AG04450 (cell line): ENCODE data around the gene NSMCE1. TPM values are rescaled to one million over a fixed set of nuclear protein-coding genes. Genes with fewer than 3 reads are reported as not detected.
A peak's percentile ranks its signal among the peaks of the same experiment; 100 is the strongest.

Source experiments
- CTCF ChIA-PET: fragments of 300-600, 350-600 bp; formaldehyde crosslinking; extraction: SDS; loops from one replicate; lab custom pipeline; 2022; ENCODE audit warnings: antibody characterized with exemption, inconsistent platforms; lab: Charles Lee
- POLR2A ChIA-PET: fragments of 350-600 bp; formaldehyde crosslinking; extraction: SDS; loops from one replicate; lab custom pipeline; 2021; ENCODE audit warnings: antibody characterized with exemption, inconsistent platforms; lab: Yijun Ruan, JAX
- DNase-seq: peaks from one replicate; pipeline ENCODE4 v3.0.0-alpha.2; 2011; ENCODE audit warnings: low read depth, low spot score
- H3K27ac ChIP-seq: one replicate; pipeline ENCODE4 v1.5.1; 2012; ENCODE audit warnings: low read depth, low read length, control low read depth
- H3K27me3 ChIP-seq: one replicate; pipeline ENCODE4 v1.6.0; 2012; ENCODE audit warnings: low read length; ENCODE audit not compliant: control insufficient read depth, insufficient read depth
- H3K4me3 ChIP-seq: 2 replicates; pipeline ENCODE4 v1.5.1; 2011; ENCODE audit warnings: mild to moderate bottlenecking, low read depth, low read length, control low read depth
- H3K9me3 ChIP-seq: 2 replicates; pipeline ENCODE4 v1.5.1; 2012; ENCODE audit warnings: low read length; ENCODE audit not compliant: control insufficient read depth, insufficient read depth
- CTCF ChIP-seq: IDR thresholded peaks from 2 replicates; pipeline ENCODE4 v1.5.1; 2011; ENCODE audit warnings: low read depth, low read length, control low read depth, inconsistent platforms
- polyA plus RNA-seq: library from polyadenylated mRNA; depleted of rRNA; stranded (reverse); fragments of >200 nt; gene quantifications from 2 replicates; pipeline ENCODE4 v1.2.3, GENCODE V29; 2011

NSMCE1 gene
- polyA plus RNA-seq, 1 experiment = 35.4 TPM

- Histone ChIP-seq H3K27ac (peak overlapping the region; percentile 85), H3K9me3 (no peaks in the 10 kb centered on the region; the same call in 1 of the 2 replicates), H3K27me3 (no peaks in the 10 kb centered on the region), H3K4me3 (peak overlapping the region; percentile 81)
- POLR2A ChIA-PET = interaction anchor here (1.1 to 5.1 kb wide), 3 partner anchors 11 to 73 kb away, joined by 5 to 18 read pairs (median 9); no protein-coding TSS in a partner anchor
- TF ChIP-seq CTCF = no peak; the same call in 1 of the 2 replicates
- no peak for DNase-seq
- CTCF ChIA-PET = interaction anchor here (3.3 kb wide), 1 partner anchor 81 kb away, joined by 17 read pairs; no protein-coding TSS in a partner anchor
Measured at GRCh38 chr16:27315333-27316037, 46.9 kb upstream of the NSMCE1 start.

GRCh38 chr16:27314986-27315332, 46.4 kb upstream of the NSMCE1 start:
- CTCF ChIA-PET = interaction anchor here (3.3 kb wide), 1 partner anchor 80 kb away, joined by 17 read pairs; no protein-coding TSS in a partner anchor

GRCh38 chr16:27314161-27314723, 45.7 kb upstream of the NSMCE1 start:
- POLR2A ChIA-PET = interaction anchor here (5.1 kb wide), 1 partner anchor 71 kb away, joined by 18 read pairs; no protein-coding TSS in a partner anchor
- H3K4me3 ChIP-seq = peak overlapping the region; percentile 81
- H3K27ac ChIP-seq = peak overlapping the region; percentile 85
- peak; percentile 84 for DNase-seq
- H3K27me3 ChIP-seq = no peaks in the 10 kb centered on the region
- CTCF ChIA-PET = no interaction called here
- no peak for TF ChIP-seq CTCF
- H3K9me3 ChIP-seq = no peaks in the 10 kb centered on the region; the same call in 1 of the 2 replicates

More at GRCh38 chr16:27314986-27315332, 46.4 kb upstream of the NSMCE1 start:
- Histone ChIP-seq H3K4me3 (peak overlapping the region; percentile 81), H3K27ac (peak overlapping the region; percentile 85), H3K9me3 (no peaks in the 10 kb centered on the region; the same call in 1 of the 2 replicates), H3K27me3 (no peaks in the 10 kb centered on the region)
- POLR2A ChIA-PET = interaction anchor here (5.1 kb wide), 1 partner anchor 72 kb away, joined by 18 read pairs; no protein-coding TSS in a partner anchor
- DNase-seq = no peak
- no peak for TF ChIP-seq CTCF

- DNase-seq = peak; percentile 38
- no peak for TF ChIP-seq CTCF
- peak within 1 kb of the TSS; percentile 85 for H3K27ac ChIP-seq
- ChIA-PET POLR2A (interaction anchor here (5.1 kb wide), 1 partner anchor 71 kb away, joined by 18 read pairs; no protein-coding TSS in a partner anchor), CTCF (no interaction called here)
- H3K27me3 ChIP-seq = no peaks in the 10 kb centered on the region
- no peaks in the 10 kb centered on the region; the same call in 1 of the 2 replicates for H3K9me3 ChIP-seq
- H3K4me3 ChIP-seq = peak within 1 kb of the TSS; percentile 81
Measured at GRCh38 chr16:27313422-27314160, 45.0 kb upstream of the NSMCE1 start, which contains the start of gene IL4R. IL4R (plus strand) TSS chr16:27313974; CDS start chr16:27340204, 26,230 bp downstream.
